Keratinocyte (primary cell): Measurements from ENCODE around the gene GNPNAT1. TPM values are rescaled to one million over a fixed set of nuclear protein-coding genes. Genes with fewer than 3 reads are reported as not detected.

ENCODE experiments used
- DNase-seq: peaks from one replicate; pipeline ENCODE4 v3.0.0-alpha.2; 2011; ENCODE audit warnings: low read depth, missing footprints, low spot score
- FAIRE-seq: peaks from 2 replicates; lab custom pipeline; 2011; peaks lifted over from hg19 to GRCh38; lab: Jason Lieb, UNC
- H2AFZ ChIP-seq: 2 replicates; pipeline ENCODE4 v1.6.0; 2012; ENCODE audit warnings: low read length, control low read depth, inconsistent platforms; ENCODE audit not compliant: control insufficient read depth
- H3K27ac ChIP-seq: 2 replicates; pipeline ENCODE4 v1.5.1; 2011; ENCODE audit warnings: low read length; ENCODE audit not compliant: control insufficient read depth, insufficient read depth
- H3K27me3 ChIP-seq: 3 replicates; pipeline ENCODE4 v1.6.0; 2011; ENCODE audit warnings: low read length; ENCODE audit not compliant: control insufficient read depth, insufficient read depth; ENCODE audit errors: extremely low read depth
- H3K36me3 ChIP-seq, 2 experiments: 2 replicates in 1 of 2; 3 replicates in 1 of 2; pipeline ENCODE4 v1.5.1; 2011; ENCODE audit warnings: low read length in 2 of 2, mild to moderate bottlenecking in 1 of 2; ENCODE audit not compliant: control insufficient read depth in 2 of 2, insufficient read depth in 2 of 2; ENCODE audit errors: extremely low read depth in 1 of 2
- H3K4me1 ChIP-seq: 3 replicates; pipeline ENCODE4 v1.5.1; 2011; ENCODE audit warnings: low read length; ENCODE audit not compliant: control insufficient read depth, insufficient read depth; ENCODE audit errors: extremely low read depth
- H3K4me2 ChIP-seq: 3 replicates; pipeline ENCODE4 v1.6.0; 2011; ENCODE audit warnings: low read depth, low read length; ENCODE audit not compliant: control insufficient read depth, insufficient read depth; ENCODE audit errors: extremely low read depth
- H3K4me3 ChIP-seq, 3 experiments: fragments of 200-600 bp in 1 of 3; sonication (generic) in 1 of 3; 2 replicates in 2 of 3; 3 replicates in 1 of 3; pipeline ENCODE4 v1.5.1; 2011 to 2016; ENCODE audit warnings: low read length in 3 of 3, mild to moderate bottlenecking in 3 of 3, control low read depth in 2 of 3, inconsistent platforms in 1 of 3, low read depth in 1 of 3, mixed read lengths in 1 of 3, mixed run types in 1 of 3, moderate library complexity in 1 of 3; ENCODE audit not compliant: control insufficient read depth in 2 of 3, insufficient read depth in 2 of 3; ENCODE audit errors: extremely low read depth in 1 of 3
- H3K79me2 ChIP-seq: 2 replicates; pipeline ENCODE4 v1.6.0; 2012; ENCODE audit warnings: low read length; ENCODE audit not compliant: control insufficient read depth, insufficient read depth
- H3K9ac ChIP-seq: 3 replicates; pipeline ENCODE4 v1.6.0; 2011; ENCODE audit warnings: low read length; ENCODE audit not compliant: control insufficient read depth, insufficient read depth; ENCODE audit errors: extremely low read depth
- H3K9me1 ChIP-seq: 3 replicates; pipeline ENCODE4 v1.6.0; 2011; ENCODE audit warnings: low read length; ENCODE audit not compliant: control insufficient read depth, insufficient read depth; ENCODE audit errors: extremely low read depth
- H3K9me3 ChIP-seq: 2 replicates; pipeline ENCODE4 v1.5.1; 2012; ENCODE audit warnings: low read depth, low read length; ENCODE audit not compliant: control insufficient read depth
- H4K20me1 ChIP-seq: 3 replicates; pipeline ENCODE4 v1.6.0; 2011; ENCODE audit warnings: low read length; ENCODE audit not compliant: control insufficient read depth, insufficient read depth; ENCODE audit errors: extremely low read depth
- EZH2 ChIP-seq: IDR thresholded peaks from one replicate; pipeline ENCODE4 v1.6.1; 2012; ENCODE audit warnings: inconsistent platforms, mild to moderate bottlenecking, low read length, moderate library complexity
- dilution Hi-C: fragments of 300-500 bp; cut with MboI; formaldehyde crosslinking; loops from one replicate; pipeline ENCODE4 v1.7.0; 2020; ENCODE audit warnings: low sequenced_read_pairs; ENCODE audit not compliant: extremely low pct_ligation_motif_present
- polyA plus RNA-seq, 5 experiments: library from polyadenylated mRNA; depleted of rRNA in 3 of 5; stranded (reverse) in 3 of 5; stranded (forward) in 1 of 5; unstranded in 1 of 5; fragments of >200 nt; gene quantifications; 1 replicate in 1 of 5; 2 replicates in 3 of 5; 3 replicates in 1 of 5; pipeline versions ENCODE4 v1.2.1 to v1.2.3, GENCODE V29; 2011 to 2012; ENCODE audit warnings: missing spikeins in 2 of 5, low read depth in 1 of 5, low replicate concordance in 1 of 5
- TF ChIP-seq, protein P1 (sequence below), 3 experiments: IDR thresholded peaks in 1 of 3; conservative IDR thresholded peaks in 1 of 3; optimal IDR thresholded peaks in 1 of 3; 2 replicates in 2 of 3; 3 replicates in 1 of 3; pipeline versions ENCODE3 to v1.5.1; 2011; ENCODE audit warnings: low read length in 3 of 3, mild to moderate bottlenecking in 3 of 3, moderate library complexity in 2 of 3, control low read depth in 1 of 3, inconsistent platforms in 1 of 3; ENCODE audit not compliant: insufficient read depth in 2 of 3; ENCODE audit errors: extremely low read depth in 1 of 3

Gene GNPNAT1
- polyA plus RNA-seq, 1 donor (not counting 4 experiments of a cell fraction or from before 2014, with no cell fraction given), result 45.5 TPM

DNA sequence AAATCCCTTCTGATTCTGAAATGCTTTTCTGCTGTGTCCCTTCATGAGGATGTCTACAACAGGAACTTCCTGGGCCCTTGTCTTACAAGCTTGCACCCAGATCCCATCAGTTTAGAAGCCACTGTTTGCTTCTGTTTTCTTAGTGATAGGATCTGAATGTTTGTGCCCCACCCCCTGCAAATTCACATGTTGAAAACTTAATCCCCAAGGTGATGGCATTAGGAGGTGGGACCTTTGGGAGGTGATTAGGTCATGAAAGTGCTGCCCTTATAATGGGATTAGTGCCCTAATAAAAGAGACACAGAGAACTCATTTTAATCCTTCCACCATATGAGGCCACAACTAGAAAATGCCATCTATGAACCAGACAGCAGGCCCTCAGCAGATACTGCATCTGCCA is 36.0 kb upstream of the GNPNAT1 start:
- Histone ChIP-seq H3K4me2 (no peak overlapping the region), H3K4me3 (no peak overlapping the region), H3K27ac (no peak overlapping the region), H4K20me1 (no peaks in the 10 kb centered on the region), H3K9ac (no peak overlapping the region), H3K4me1 (no peaks in the 10 kb centered on the region), H3K9me1 (no peaks in the 10 kb centered on the region), H3K36me3 (no peaks in the 10 kb centered on the region), H3K27me3 (no peaks in the 10 kb centered on the region), H2AFZ (no peak overlapping the region), H3K9me3 (no peaks in the 10 kb centered on the region), H3K79me2 (no peaks in the 10 kb centered on the region)
- TF ChIP-seq, protein P1, sequence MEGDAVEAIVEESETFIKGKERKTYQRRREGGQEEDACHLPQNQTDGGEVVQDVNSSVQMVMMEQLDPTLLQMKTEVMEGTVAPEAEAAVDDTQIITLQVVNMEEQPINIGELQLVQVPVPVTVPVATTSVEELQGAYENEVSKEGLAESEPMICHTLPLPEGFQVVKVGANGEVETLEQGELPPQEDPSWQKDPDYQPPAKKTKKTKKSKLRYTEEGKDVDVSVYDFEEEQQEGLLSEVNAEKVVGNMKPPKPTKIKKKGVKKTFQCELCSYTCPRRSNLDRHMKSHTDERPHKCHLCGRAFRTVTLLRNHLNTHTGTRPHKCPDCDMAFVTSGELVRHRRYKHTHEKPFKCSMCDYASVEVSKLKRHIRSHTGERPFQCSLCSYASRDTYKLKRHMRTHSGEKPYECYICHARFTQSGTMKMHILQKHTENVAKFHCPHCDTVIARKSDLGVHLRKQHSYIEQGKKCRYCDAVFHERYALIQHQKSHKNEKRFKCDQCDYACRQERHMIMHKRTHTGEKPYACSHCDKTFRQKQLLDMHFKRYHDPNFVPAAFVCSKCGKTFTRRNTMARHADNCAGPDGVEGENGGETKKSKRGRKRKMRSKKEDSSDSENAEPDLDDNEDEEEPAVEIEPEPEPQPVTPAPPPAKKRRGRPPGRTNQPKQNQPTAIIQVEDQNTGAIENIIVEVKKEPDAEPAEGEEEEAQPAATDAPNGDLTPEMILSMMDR (optimal IDR thresholded peaks at IDR 0.05 in 1 of 3, IDR thresholded peaks at IDR 0.05 in 1 of 3, conservative IDR thresholded peaks at IDR 0.05 in 1 of 3; ENCODE audit: extremely low read depth in 1 of 3, insufficient read depth in 2 of 3, low read length in 3 of 3), result no peak
- TF ChIP-seq EZH2, result no peak
- dilution Hi-C loops, result no loop called here
- DNase-seq (no peak), FAIRE-seq (no peak)

DNA sequence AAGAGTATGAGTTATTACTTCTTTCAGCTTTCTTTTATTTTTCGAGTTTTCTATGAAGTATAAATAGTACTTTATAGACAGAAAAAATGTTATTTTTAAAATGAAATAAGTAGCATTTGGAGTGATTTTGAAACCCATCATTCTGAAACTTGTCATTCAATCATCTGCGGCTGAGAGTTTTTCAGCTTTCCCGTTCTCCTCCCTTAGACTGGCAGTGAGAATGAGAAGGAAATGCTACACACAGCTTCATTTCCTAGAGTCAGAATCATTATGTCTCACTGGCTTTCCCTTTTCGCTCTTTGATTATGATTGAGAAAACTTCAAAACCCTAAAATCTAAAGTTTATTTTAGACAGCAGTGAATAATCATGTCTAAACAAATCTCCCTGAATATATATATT is 33.7 kb upstream of the GNPNAT1 start:
- H2AFZ ChIP-seq, result no peak overlapping the region

More for the DNA sequence above, 33.7 kb upstream of the GNPNAT1 start:
- Histone ChIP-seq H3K27ac (no peak overlapping the region), H3K4me2 (no peak overlapping the region), H3K27me3 (no peaks in the 10 kb centered on the region), H3K9me1 (no peaks in the 10 kb centered on the region), H4K20me1 (no peaks in the 10 kb centered on the region), H3K4me1 (no peaks in the 10 kb centered on the region), H3K9ac (no peak overlapping the region), H3K4me3 (no peak overlapping the region), H3K79me2 (no peaks in the 10 kb centered on the region), H3K9me3 (no peaks in the 10 kb centered on the region), H3K36me3 (no peaks in the 10 kb centered on the region)
- FAIRE-seq (no peak), DNase-seq (no peak)
- TF ChIP-seq EZH2, result no peak
- TF ChIP-seq, protein P1 (optimal IDR thresholded peaks at IDR 0.05 in 1 of 3, IDR thresholded peaks at IDR 0.05 in 1 of 3, conservative IDR thresholded peaks at IDR 0.05 in 1 of 3; ENCODE audit: extremely low read depth in 1 of 3, insufficient read depth in 2 of 3, low read length in 3 of 3), result no peak
- dilution Hi-C loops, result no loop called here
